EL (cell line): ENCODE results near the gene SPECC1.
"Not testable (repeated sequence)": the region's sequence is repeated elsewhere in the genome, so short reads cannot be mapped to it uniquely, and the experiment has no call there.

Experiments
- DNase-seq: peaks from one replicate; pipeline ENCODE4 v3.0.0-alpha.2; 2016

SPECC1 gene

DNA sequence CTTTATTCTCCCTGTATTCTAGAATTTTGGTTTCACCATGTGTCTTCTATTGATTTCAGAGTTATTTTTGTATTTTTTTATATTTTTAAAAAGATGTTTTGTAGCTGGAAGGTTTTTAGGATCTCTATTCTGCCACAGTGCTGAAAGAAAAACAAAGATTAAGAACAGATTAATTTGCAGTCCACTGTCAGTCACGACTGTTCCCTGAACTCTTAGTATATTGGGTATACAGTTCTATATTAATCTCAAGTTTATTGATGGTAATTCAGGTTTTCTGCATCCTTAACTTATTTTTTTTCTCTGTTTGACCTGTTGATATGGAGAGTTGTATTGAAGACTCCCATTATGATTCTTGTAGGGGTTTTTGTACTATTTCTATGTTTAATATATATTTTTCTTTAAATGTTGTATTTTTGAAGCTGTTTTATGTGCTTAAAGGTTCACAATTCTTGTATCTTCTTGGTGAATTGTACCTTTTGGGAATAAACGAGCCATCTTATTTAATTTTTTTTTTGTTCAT, 2.9 kb downstream of the SPECC1 start:
- no peak for DNase-seq

DNA sequence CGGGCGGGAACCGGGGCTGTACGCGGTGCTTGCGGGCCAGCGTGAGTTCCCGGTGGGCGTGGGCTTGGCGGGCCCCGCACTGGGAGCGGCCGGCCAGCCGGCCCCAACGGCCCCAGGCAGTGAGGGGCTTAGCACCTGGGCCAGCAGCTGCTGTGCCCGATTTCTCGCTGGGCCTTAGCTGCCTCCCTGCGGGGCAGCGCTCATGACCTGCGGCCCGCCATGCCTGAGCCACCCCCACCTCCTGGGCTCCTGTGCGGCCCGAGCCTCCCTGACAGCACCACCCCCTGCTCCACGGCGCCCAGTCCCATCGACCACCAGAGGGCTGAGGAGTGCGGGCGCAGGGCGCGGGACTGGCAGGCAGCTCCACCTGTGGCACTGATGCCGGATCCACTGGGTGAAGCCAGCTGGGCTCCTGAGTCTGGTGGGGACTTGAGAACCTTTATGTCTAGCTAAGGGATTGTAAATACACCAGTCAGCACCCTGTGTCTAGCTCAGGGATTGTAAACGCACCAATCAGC, 7.4 kb downstream of the SPECC1 start:
- DNase-seq, result not testable (repeated sequence)

DNA sequence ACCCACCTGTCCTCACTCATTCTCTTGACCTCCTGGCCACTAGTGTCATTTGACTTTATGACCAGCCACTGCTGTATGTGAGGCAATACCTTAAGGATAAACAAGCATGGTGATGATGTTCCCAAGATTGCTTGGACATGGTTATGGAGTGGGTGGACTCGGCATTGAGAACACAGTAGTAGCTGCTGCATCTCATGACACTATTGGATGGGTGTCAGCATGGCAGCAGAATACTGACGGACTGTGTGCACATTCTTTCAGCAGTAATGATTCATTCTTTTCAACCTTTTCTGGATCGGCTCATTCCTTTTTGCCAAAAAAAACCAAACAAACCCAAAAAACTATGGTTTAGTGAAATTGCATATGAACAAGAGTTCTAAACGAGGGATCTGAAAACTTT, 13.5 kb downstream of the SPECC1 start:
- no peak for DNase-seq

GRCh38 chr17:20026960-20027359, 17.8 kb downstream of the SPECC1 start:
- no peak for DNase-seq

- no peak for DNase-seq
These were observed 19.3 kb downstream of the SPECC1 start for GRCh38 chr17:20028443-20028842.

GRCh38 chr17:20032636-20033035, 23.5 kb downstream of the SPECC1 start:
- DNase-seq, result no peak

DNA sequence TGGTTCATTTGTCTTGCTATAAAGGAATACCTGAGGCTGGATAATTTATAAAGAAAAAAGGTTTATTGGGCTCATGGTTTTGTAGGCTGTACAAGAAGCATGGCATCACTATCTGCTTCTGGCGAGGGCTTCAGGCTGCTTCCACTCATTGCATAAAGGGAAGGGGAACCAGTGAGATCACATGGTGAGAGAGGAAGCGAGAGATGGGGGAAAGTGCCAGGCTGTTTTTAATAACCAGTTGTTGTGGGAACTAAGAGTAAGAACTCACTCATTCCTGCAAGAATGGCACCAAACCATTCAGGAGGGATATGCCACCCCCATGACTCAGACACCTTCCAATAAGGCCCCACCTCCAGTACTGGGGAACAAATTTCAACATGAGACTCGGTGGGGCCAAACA, 24.3 kb downstream of the SPECC1 start:
- no peak for DNase-seq

- no peak for DNase-seq
These were observed 26.3 kb downstream of the SPECC1 start for GRCh38 chr17:20035501-20035900.

DNA sequence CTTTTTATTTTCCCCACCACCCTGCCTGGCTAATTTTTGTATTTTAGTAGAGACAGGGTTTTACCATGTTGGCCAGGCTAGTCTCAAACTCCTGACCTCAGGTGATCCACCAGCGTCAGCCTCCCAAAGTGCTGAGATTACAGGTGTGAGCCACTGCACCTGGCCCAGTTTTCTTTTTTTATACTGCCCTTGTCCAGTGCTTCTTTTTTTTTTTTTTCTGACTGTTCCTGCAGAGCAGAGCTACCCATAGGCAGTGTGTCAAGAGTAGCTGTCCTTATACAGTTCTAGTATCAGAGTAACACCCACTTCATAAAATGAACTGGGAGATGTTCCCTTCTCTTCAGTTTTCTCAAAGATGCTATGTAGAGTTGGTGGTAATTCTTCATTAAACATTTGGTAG, 28.1 kb downstream of the SPECC1 start:
- not testable (repeated sequence) for DNase-seq

DNA sequence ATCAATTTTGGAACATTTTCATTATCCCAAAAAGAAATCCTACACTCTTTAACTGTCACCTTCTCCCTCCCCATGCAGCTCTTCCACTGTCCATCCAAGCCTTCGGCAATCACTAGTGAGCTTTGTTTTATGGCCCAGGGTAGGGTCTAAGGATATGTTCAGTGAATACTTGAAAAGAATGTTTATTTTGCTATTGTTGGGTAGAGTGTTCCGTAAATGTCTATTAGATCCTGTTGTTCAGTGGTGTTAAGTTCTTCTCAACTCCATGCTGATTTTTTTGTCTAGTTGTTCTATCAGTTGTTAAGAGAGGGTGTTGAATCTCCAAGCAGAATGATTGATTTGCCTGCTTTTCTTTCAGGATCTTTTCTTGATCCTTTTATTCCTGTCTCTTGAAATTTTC, 29.9 kb downstream of the SPECC1 start:
- no peak for DNase-seq

DNA sequence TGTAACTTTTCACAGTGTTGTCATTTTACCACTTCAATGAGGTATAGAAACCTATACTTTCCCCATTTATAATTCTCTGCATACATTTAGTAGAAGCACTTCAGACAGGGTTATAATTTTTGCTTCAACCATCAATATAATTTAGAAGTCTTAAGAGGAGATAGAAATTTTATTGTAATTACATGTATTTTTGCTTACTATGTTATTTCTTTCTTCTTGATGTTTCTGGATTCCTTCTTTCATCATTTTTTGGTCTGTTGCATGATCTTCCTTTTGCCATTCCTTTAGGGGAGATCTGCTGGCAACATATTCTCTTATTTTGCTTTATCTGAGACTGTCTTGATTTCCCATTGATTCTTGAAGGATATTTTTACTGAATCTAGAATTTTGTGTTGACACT, 31.1 kb downstream of the SPECC1 start:
- no peak for DNase-seq

DNA sequence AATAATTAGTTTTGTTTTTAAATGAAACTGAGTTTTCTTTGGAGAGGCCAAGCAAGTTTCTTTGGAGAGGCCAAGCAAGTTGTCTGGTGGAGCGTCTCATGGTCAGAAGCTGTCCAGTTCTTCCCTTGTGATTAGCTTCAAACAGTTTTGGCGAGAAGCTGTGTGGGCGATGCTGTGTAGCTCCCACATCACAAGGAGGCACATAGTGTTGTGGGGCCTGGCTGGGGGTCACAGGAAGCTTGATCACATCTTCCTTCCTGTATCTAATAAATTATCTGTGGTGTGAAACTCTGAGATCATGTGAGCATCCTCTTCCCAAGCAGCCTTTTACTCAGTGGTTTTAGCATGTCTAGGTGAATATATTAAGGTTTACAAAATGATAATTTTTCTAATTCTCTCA, 33.9 kb downstream of the SPECC1 start:
- DNase-seq, result no peak

- DNase-seq, result no peak
These were observed 36.3 kb downstream of the SPECC1 start for GRCh38 chr17:20045476-20045875.

DNA sequence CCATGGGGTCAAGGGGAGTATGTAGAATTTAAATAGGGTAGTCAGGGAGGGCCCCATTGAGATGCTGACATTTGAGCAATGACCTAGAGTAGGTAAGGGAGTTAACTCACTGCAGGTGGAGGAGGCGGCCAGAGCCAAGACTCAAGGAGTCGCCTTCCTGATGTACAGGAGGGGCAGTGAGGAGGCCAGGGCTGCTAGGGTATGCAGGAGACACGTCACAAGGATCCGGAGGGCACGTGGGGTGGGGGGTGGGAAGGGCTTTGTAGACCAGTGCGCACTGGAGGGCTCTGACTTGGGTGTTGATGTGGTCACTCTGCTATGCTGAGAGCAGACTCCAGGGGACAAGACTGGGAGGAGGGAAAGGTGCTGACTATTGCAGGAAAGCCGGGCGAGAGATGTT, 37.5 kb downstream of the SPECC1 start:
- no peak for DNase-seq

DNA sequence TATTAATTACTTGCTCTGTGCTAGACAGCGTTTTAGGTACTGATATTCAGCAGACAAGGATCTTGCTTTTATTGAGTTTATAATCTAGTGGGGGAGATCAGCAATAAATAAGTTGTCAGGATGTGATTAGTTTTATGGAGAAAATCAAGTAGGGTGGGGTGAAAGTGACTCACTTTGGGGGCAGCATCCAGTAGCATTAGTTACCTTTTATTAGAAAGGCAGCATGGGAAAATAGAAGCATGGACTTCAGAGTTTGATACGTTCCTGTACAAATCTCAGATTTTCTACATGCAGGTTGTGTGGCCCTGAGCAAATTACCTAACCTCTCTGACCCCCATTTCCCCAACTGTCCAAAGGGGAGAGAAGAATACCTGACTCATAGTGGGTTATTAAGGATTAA, 42.5 kb downstream of the SPECC1 start:
- DNase-seq, result no peak

GRCh38 chr17:20053361-20053964, 44.3 kb downstream of the SPECC1 start:
- no peak for DNase-seq

DNA sequence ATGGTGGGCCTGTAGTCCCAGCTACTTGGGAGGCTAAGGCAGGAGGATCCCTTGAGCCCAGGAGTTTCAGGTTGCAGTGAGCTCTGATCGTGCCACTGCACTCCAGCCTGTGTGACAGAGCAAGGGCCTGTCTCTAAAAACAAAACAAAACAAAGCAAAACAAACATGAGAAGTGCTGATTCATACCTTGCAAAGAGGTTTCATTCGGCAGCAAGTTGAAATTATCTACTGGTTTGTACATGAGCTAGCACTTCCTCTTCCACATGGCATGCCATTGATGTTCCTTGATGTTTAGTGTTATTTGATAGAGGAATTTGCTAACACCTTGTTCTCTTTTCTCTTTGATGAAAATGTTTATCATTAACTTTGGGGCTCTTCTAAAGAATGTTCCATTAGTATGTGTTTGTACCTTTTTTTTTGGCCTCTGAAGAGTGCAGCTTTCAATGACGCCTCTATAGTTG, 50.6 kb downstream of the SPECC1 start:
- DNase-seq, result no peak

- peak; percentile 92 for DNase-seq
These were observed 54.8 kb downstream of the SPECC1 start for GRCh38 chr17:20063665-20064648.

DNA sequence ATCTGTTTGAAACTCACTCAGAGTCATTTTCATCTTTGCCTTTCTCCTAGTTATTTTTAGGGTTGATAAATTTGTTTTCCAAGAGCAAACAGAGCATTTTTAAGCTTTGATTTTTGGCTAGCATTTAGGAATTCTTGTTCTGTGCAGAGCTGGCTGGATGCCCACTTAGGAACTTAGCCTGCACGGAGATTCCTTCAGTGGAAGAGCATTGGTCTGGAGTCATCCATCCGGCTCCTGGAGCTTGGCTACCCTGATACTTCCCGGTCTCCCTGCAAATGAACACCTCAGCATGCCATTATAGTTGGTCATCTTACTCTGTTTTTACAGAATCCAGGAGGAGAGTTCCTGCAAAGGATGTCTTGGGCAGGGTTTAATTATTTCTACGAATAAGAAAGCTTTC, 57.1 kb downstream of the SPECC1 start:
- peak; percentile 67 for DNase-seq

- no peak for DNase-seq
These were observed 58.6 kb downstream of the SPECC1 start for GRCh38 chr17:20067711-20068110.

DNA sequence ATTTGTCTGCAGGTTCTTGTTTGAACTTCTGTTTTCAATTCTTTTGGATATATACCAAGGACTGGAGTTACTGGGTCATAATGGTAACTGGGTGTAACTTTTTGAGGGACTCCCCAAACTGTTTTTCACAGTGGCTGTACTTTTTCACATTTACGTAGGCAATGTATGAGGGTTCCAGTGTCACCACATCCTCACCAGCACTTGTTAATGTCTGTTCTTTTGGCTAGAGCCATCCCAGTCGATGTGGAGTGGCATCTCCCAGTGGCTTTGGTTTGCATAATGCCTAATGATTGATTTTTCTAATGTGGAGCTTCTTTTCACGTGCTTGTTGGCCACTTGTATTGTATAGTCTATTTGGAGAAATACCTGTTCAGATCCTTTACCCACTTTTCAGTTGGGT, 59.3 kb downstream of the SPECC1 start:
- no peak for DNase-seq

DNA sequence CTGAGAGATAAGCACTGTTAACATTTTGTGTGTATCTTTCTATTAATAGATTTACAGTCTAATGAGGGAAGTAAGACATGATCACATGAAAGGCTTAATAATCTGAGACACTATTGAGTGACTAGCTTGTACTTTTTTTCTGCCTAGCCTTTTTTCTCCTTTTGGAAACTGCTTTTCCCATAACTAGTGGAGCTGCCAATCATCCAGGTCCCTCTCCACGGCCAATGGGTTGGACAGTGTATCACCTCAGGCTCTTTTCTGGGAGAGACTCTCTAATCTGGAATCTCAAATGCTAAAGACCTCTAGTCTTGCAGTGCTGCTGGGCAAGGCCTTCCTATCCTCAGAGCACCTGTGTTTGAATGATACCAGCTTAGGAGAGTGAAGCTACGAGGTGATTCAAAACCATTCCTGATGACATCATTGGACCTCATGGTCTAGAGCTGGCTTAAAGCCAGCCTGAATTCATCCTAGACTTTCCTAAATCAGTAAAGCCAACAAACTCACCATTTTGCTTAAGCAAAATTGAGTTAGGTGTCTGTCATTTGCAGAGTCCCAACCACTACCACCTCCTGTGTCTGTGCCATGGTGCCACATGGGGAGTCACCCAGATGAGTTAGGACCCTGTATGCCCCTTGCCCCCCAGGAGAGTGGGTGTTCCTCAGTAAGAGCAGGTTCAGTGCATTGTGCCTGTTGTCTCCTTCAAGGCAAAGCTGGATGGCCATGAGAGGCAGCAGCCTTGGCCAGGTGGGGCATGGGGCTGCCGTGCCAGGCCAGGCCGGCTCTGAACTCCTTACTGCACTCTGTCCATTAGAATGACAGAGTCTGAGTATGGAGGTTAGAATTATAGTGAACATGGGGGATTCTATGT, 62.9 kb downstream of the SPECC1 start:
- DNase-seq, result no peak

DNA sequence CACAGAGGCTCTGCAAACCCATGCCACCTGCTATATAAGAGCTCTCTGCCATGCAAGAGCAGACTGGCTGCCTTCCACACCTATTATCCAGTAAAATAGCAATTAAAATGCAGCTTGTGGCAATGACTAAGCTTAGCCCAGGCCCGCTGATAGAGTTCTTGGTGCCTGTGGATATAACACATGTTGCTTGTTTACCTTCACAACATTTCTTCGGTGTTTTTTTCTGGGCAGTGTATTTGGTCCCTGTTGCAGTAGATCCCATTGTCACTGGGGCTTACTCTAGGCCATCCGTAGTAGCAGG, 63.5 kb downstream of the SPECC1 start:
- DNase-seq, result no peak
